HepG2 (cell line): ENCODE results near the gene RPL4. TPM values are rescaled to one million over a fixed set of nuclear protein-coding genes. Genes with fewer than 3 reads are reported as not detected.

Experiments
- ATAC-seq: fragments of 200-7000 bp; cut with Tn5 transposase; 3 replicates; pipeline ENCODE4 v1.9.1; 2020; ENCODE audit warnings: mild to moderate bottlenecking, moderate library complexity
- BruUV-seq: library from RNA; stranded (reverse); fragments of 400-500 nt; replicated peaks from 2 replicates; lab custom pipeline; 2021; lab: Mats Ljungman, UMichigan
- CTCF ChIA-PET: fragments of 300-600 bp; formaldehyde crosslinking; extraction: SDS; loops from one replicate; lab custom pipeline; 2021; ENCODE audit warnings: low total read pairs, inconsistent platforms, low intra/inter-chr PET ratio; lab: Yijun Ruan, JAX
- POLR2A ChIA-PET: fragments of 350-600 bp; sonication (Branson Sonifier 250); formaldehyde crosslinking; loops from one replicate; lab custom pipeline; 2020; ENCODE audit warnings: antibody characterized with exemption, inconsistent platforms; lab: Yijun Ruan, JAX
- DNase-seq: peaks from one replicate; pipeline ENCODE4 v3.0.0-alpha.2; 2015; ENCODE audit warnings: low spot score
- FAIRE-seq: peaks from 3 replicates; lab custom pipeline; 2011; peaks lifted over from hg19 to GRCh38; lab: Jason Lieb, UNC
- H2AFZ ChIP-seq: one replicate; pipeline ENCODE4 v1.6.1; 2011; ENCODE audit warnings: low read length, inconsistent platforms
- H3K27ac ChIP-seq: fragments of 300-600 bp; 3 replicates; pipeline ENCODE4 v1.8.0; 2011; ENCODE audit warnings: mixed run types, mild to moderate bottlenecking, mixed read lengths, low read length, inconsistent platforms; ENCODE audit not compliant: insufficient read depth; ENCODE audit errors: extremely low read length
- H3K27me3 ChIP-seq, 2 experiments: fragments of 200-600 bp in 1 of 2; 2 replicates in 1 of 2; 3 replicates in 1 of 2; pipeline versions ENCODE4 v1.6.0 to v1.8.0; 2011; ENCODE audit warnings: low read length in 2 of 2, mild to moderate bottlenecking in 2 of 2, moderate library complexity in 2 of 2, inconsistent platforms in 1 of 2; ENCODE audit not compliant: insufficient read depth in 2 of 2, control insufficient read depth in 1 of 2
- H3K36me3 ChIP-seq, 2 experiments: fragments of 200-600 bp in 1 of 2; replicated peaks in 1 of 2; 2 replicates in 1 of 2; 3 replicates in 1 of 2; pipeline versions ENCODE4 v1.5.1 to v1.8.0; 2011; ENCODE audit warnings: low read length in 2 of 2, inconsistent platforms in 1 of 2; ENCODE audit not compliant: insufficient read depth in 2 of 2, control insufficient read depth in 1 of 2
- H3K4me1 ChIP-seq: 2 replicates; pipeline ENCODE4 v1.5.1; 2012; ENCODE audit warnings: low read length, inconsistent platforms; ENCODE audit not compliant: insufficient read depth
- H3K4me2 ChIP-seq: 2 replicates; pipeline ENCODE4 v1.6.0; 2011; ENCODE audit warnings: low read depth, low read length, inconsistent platforms
- H3K4me3 ChIP-seq, 3 experiments: fragments of 200-600 bp in 1 of 3; sonication (generic), shearing (Covaris generic) in 1 of 3; replicated peaks in 1 of 3; 2 replicates each; pipeline ENCODE4 v1.5.1; 2011 to 2016; ENCODE audit warnings: low read length in 3 of 3, inconsistent platforms in 2 of 3, low read depth in 2 of 3, mild to moderate bottlenecking in 2 of 3, control low read depth in 1 of 3, mixed read lengths in 1 of 3; ENCODE audit not compliant: insufficient read depth in 1 of 3
- H3K79me2 ChIP-seq: one replicate; pipeline ENCODE4 v1.6.1; 2011; ENCODE audit warnings: low read length, inconsistent platforms; ENCODE audit not compliant: insufficient read depth
- H3K9ac ChIP-seq: 2 replicates; pipeline ENCODE4 v1.6.0; 2011; ENCODE audit warnings: mild to moderate bottlenecking, low read depth, low read length, inconsistent platforms; ENCODE audit not compliant: insufficient read depth
- H3K9me3 ChIP-seq: 2 replicates; pipeline ENCODE4 v1.5.1; 2012; ENCODE audit warnings: mild to moderate bottlenecking, low read length
- H4K20me1 ChIP-seq: 2 replicates; pipeline ENCODE4 v1.6.0; 2011; ENCODE audit warnings: inconsistent platforms, mild to moderate bottlenecking, low read length, moderate library complexity; ENCODE audit not compliant: insufficient read depth
- ARNT2 ChIP-seq: sonication (generic); formaldehyde crosslinking; IDR thresholded peaks from 2 replicates; pipeline ENCODE4 v1.8.0; 2022; ENCODE audit warnings: mild to moderate bottlenecking, low read depth, missing genetic modification reagents, moderate library complexity
- FOXK2 ChIP-seq: fragments of 450-650 bp; IDR thresholded peaks from 2 replicates; pipeline ENCODE4 v1.6.1; 2016
- HOXA7 ChIP-seq: sonication (generic); formaldehyde crosslinking; IDR thresholded peaks from 2 replicates; pipeline ENCODE4 v1.8.1; 2022; ENCODE audit warnings: mild to moderate bottlenecking, missing genetic modification reagents, moderate library complexity
- MAFF ChIP-seq: IDR thresholded peaks from 2 replicates; pipeline ENCODE4 v1.6.1; 2011; ENCODE audit warnings: low read depth, low read length, improper control_type of control experiment
- PAF1 ChIP-seq: IDR thresholded peaks from 2 replicates; pipeline ENCODE4 v1.6.1; 2016; ENCODE audit warnings: missing genetic modification reagents, missing compliant biosample characterization
- TAF1 ChIP-seq: sonication (generic); formaldehyde crosslinking; IDR thresholded peaks from 2 replicates; pipeline ENCODE4 v1.4.0; 2020; ENCODE audit warnings: missing genetic modification reagents
- XBP1 ChIP-seq: sonication (generic); formaldehyde crosslinking; IDR thresholded peaks from 2 replicates; pipeline ENCODE4 v1.5.0; 2020; ENCODE audit warnings: missing genetic modification reagents
- ZFY ChIP-seq: sonication (generic); formaldehyde crosslinking; IDR thresholded peaks from 2 replicates; pipeline ENCODE4 v1.4.0; 2020; ENCODE audit warnings: missing genetic modification reagents
- ZNF317 ChIP-seq: sonication (generic); formaldehyde crosslinking; IDR thresholded peaks from 2 replicates; pipeline ENCODE4 v1.5.0; 2020; ENCODE audit warnings: mild to moderate bottlenecking, missing genetic modification reagents
- ZNF446 ChIP-seq: sonication (generic); formaldehyde crosslinking; IDR thresholded peaks from 2 replicates; pipeline ENCODE4 v1.5.0; 2020; ENCODE audit warnings: mild to moderate bottlenecking, missing genetic modification reagents
- WGBS: methylation state at CpG from one replicate; pipeline ENCODE4 v1.1.6; 2017; ENCODE audit warnings: low lambda C conversion rate; 5-methylcytosine and 5-hydroxymethylcytosine counted together
- in situ Hi-C: cut with HindIII; loops from 2 replicates; pipeline ENCODE4 v1.10.0; 2017; ENCODE audit warnings: low pct_unique_long_range_greater_than_20kb; ENCODE audit not compliant: extremely low pct_ligation_motif_present
- intact Hi-C: fragments of 100-400 bp; cut with micrococcal nuclease; formaldehyde crosslinking; loops from one replicate; pipeline ENCODE4 v1.10.0; 2022; ENCODE audit not compliant: unreplicated experiment
- polyA plus RNA-seq, 8 experiments: library from polyadenylated mRNA; depleted of rRNA in 3 of 8; stranded (reverse) in 7 of 8; unstranded in 1 of 8; fragments of >200 nt; fragmentation: Illumina TruSeq in 4 of 8; extraction: Trizol in 4 of 8; gene quantifications; 2 replicates each; pipeline versions ENCODE4 v1.2.1 to v1.2.3, GENCODE V29; 2011 to 2016; ENCODE audit warnings: low read depth in 4 of 8, missing spikeins in 1 of 8, mixed read lengths in 1 of 8; ENCODE audit not compliant: insufficient read depth in 1 of 8
- total RNA-seq, 5 experiments: library from RNA; depleted of rRNA; stranded (reverse); fragments of >200 nt; fragmentation: Illumina TruSeq; extraction: Trizol; gene quantifications; 2 replicates each; pipeline ENCODE4 v1.2.3, GENCODE V29; 2016; ENCODE audit warnings: low read depth in 1 of 5
- TF ChIP-seq, protein P1 (sequence below): sonication (generic); formaldehyde crosslinking; IDR thresholded peaks from 2 replicates; pipeline ENCODE4 v1.8.0; 2022; ENCODE audit warnings: missing genetic modification reagents, mild to moderate bottlenecking, inconsistent platforms, borderline replicate concordance
- TF ChIP-seq, protein P2 (sequence below): sonication (generic); formaldehyde crosslinking; IDR thresholded peaks from 2 replicates; pipeline ENCODE4 v1.5.1; 2020; ENCODE audit warnings: mild to moderate bottlenecking, moderate library complexity, missing genetic modification reagents
- TF ChIP-seq, protein P3 (sequence below): sonication (generic); IDR thresholded peaks from 2 replicates; pipeline ENCODE4 v1.6.1; 2016; ENCODE audit warnings: low read depth, borderline replicate concordance
- TF ChIP-seq, protein P4 (sequence below): sonication (generic); formaldehyde crosslinking; IDR thresholded peaks from 2 replicates; pipeline ENCODE4 v1.5.1; 2020; ENCODE audit warnings: missing genetic modification reagents, mild to moderate bottlenecking, borderline replicate concordance
- TF ChIP-seq, protein P5 (sequence below): IDR thresholded peaks from 2 replicates; pipeline ENCODE4 v1.6.1; 2016; ENCODE audit warnings: low read depth, borderline replicate concordance
- TF ChIP-seq, protein P6 (sequence below): sonication (generic); formaldehyde crosslinking; IDR thresholded peaks from 2 replicates; pipeline ENCODE4 v1.5.1; 2020; ENCODE audit warnings: missing genetic modification reagents, mild to moderate bottlenecking, borderline replicate concordance

Gene RPL4
- total and polyA plus RNA-seq, 2 of the 13 experiments (the other 11 are each of a cell fraction or from before 2014, with no cell fraction given): 3,630 to 3,960 TPM

DNA sequence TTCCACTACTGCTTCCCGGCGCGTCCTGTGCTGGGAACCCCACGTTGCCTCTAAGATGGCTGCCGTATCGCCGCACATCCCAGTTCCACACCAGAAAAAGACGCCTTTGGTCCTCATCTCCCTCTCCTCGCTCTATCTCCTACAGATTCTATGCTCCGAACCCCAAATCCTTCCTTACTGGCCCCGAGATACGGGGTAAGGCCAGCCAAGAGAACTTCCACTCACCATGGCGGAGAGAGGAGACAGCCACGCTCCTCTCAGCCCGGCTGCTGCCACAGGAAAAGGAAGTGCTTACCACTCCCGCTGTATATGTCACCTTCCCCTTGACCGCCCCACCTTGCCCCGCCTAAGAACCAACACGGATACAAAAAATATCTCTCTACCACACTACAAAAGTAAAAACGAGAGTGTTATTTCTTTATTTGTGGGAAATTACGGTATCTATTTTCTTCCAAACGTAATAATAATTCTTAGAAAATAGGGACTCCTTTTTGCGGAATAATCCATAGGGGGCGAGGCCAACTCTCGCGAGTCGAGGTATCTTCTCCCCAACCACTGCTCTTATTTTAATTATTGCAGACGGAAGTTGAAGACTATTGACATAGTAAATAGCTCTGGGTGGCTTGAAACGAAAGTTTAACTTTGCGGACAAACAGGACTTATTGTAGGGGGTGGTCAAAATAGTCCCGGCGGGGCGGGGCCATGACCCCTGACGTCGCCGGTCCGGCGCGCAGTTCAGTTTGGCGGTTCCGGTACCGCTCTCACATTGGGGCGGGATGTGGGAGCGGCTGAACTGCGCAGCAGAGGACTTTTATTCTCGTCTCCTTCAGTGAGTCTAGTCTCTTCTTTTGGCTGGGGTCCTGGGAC, at the start of gene RPL4, which contains the start of gene ZWILCH (continued):
- TF ChIP-seq ARNT2 (CRISPR knock-in tag): peak; percentile 78
- no peak for TF ChIP-seq XBP1 (CRISPR knock-in tag)
- TF ChIP-seq, protein P1, sequence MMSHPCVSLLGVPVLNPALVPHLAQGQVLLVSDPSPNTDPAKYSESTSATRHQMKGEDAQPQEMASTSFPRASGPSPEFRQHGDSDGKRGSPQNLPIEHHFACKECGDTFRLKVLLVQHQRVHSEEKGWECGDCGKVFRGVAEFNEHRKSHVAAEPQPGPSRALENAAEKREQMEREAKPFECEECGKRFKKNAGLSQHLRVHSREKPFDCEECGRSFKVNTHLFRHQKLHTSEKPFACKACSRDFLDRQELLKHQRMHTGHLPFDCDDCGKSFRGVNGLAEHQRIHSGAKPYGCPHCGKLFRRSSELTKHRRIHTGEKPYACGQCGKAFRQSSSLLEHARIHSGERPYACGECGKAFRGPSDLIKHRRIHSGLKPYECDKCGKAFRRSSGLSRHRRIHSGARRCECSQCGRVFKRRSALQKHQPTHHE (CRISPR knock-in tag): no peak
- TF ChIP-seq ZNF317 (CRISPR knock-in tag): no peak

DNA sequence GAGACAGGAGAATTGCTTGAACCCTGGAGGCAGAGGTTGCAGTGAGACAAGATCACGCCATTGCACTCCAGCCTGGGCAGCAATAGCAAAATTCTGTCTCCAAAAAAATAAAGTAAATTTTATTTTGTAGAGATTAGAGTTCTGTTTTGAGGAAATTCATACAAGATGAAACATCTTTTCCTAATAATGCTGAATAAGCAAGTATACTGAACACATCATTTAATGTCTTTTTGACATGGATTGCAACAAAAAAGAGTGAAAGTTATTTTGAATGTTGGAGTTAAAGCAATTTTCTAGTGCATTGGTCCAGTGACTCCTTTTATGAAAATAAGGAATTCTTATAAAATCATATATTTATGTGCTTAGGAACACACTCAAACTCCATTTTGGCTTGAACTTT, 40.6 kb upstream of the RPL4 start:
- no peak for ATAC-seq
- Histone ChIP-seq H3K4me2 (no peak overlapping the region), H3K9me3 (no peaks in the 10 kb centered on the region), H2AFZ (no peak overlapping the region), H3K4me3 (no peak overlapping the region), H3K27ac (no peak overlapping the region), H3K79me2 (no peaks in the 10 kb centered on the region), H3K36me3 (peaks cover 1 to 7% of the 10 kb centered on the region in 2 experiments; a peak in 1 of 5 replicates), H4K20me1 (no peaks in the 10 kb centered on the region), H3K9ac (no peak overlapping the region), H3K4me1 (no peaks in the 10 kb centered on the region), H3K27me3 (no peaks in the 10 kb centered on the region)
- DNase-seq: no peak
- ChIA-PET POLR2A (no interaction called here), CTCF (no interaction called here)
- WGBS: 100% methylated on average over 1 of the region's 1 CpG
- in situ Hi-C loops: no loop called here
- intact Hi-C loops: no loop called here
- BruUV-seq: no TSS peak
- no peak for FAIRE-seq
- TF ChIP-seq TAF1 (CRISPR knock-in tag): no peak
- TF ChIP-seq, protein P2, sequence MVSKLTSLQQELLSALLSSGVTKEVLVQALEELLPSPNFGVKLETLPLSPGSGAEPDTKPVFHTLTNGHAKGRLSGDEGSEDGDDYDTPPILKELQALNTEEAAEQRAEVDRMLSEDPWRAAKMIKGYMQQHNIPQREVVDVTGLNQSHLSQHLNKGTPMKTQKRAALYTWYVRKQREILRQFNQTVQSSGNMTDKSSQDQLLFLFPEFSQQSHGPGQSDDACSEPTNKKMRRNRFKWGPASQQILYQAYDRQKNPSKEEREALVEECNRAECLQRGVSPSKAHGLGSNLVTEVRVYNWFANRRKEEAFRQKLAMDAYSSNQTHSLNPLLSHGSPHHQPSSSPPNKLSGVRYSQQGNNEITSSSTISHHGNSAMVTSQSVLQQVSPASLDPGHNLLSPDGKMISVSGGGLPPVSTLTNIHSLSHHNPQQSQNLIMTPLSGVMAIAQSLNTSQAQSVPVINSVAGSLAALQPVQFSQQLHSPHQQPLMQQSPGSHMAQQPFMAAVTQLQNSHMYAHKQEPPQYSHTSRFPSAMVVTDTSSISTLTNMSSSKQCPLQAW: no peak
- no peak for TF ChIP-seq ZNF446
- TF ChIP-seq, protein P3, sequence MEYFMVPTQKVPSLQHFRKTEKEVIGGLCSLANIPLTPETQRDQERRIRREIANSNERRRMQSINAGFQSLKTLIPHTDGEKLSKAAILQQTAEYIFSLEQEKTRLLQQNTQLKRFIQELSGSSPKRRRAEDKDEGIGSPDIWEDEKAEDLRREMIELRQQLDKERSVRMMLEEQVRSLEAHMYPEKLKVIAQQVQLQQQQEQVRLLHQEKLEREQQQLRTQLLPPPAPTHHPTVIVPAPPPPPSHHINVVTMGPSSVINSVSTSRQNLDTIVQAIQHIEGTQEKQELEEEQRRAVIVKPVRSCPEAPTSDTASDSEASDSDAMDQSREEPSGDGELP: no peak
- TF ChIP-seq, protein P4, sequence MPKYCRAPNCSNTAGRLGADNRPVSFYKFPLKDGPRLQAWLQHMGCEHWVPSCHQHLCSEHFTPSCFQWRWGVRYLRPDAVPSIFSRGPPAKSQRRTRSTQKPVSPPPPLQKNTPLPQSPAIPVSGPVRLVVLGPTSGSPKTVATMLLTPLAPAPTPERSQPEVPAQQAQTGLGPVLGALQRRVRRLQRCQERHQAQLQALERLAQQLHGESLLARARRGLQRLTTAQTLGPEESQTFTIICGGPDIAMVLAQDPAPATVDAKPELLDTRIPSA (CRISPR knock-in tag): no peak
- TF ChIP-seq, protein P5, sequence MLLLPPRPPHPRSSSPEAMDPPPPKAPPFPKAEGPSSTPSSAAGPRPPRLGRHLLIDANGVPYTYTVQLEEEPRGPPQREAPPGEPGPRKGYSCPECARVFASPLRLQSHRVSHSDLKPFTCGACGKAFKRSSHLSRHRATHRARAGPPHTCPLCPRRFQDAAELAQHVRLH (CRISPR knock-in tag): no peak
- no peak for TF ChIP-seq ZFY
- TF ChIP-seq FOXK2: no peak
- TF ChIP-seq MAFF: peak; percentile 87
- TF ChIP-seq, protein P6, sequence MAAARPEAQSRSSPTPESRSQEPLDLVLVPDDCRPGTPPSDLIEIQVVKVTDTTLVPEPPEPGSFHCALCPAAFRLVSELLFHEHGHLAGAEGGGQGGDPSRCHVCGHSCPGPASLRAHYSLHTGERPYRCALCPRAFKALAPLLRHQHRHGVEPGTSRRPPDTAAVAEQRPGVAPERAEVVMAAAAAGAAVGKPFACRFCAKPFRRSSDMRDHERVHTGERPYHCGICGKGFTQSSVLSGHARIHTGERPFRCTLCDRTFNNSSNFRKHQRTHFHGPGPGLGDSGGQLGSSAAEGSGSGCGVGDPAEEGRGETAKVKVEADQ (CRISPR knock-in tag): no peak
- no peak for TF ChIP-seq PAF1 (CRISPR knock-in tag)
- TF ChIP-seq HOXA7: no peak
